Vagina (tissue), 2 donors: Measurements from ENCODE around the gene CMIP.

Source experiments
- POLR2A ChIP-seq, 2 donors: fragments of 450-650 bp; IDR thresholded peaks; one replicate each; pipeline ENCODE4 v1.6.1; 2017; ENCODE audit warnings: antibody characterized with exemption in 2 of 2, mild to moderate bottlenecking in 2 of 2, moderate library complexity in 2 of 2
- TF ChIP-seq, protein P1 (sequence below), 3 experiments: fragments of 450-650 bp in 2 of 3; fragments of 200-600 bp in 1 of 3; sonication (generic) in 1 of 3; IDR thresholded peaks; one replicate each; pipeline ENCODE4 v1.5.1; 2017 to 2019; ENCODE audit warnings: antibody characterized with exemption in 3 of 3, mild to moderate bottlenecking in 2 of 3, moderate library complexity in 2 of 3

DNA sequence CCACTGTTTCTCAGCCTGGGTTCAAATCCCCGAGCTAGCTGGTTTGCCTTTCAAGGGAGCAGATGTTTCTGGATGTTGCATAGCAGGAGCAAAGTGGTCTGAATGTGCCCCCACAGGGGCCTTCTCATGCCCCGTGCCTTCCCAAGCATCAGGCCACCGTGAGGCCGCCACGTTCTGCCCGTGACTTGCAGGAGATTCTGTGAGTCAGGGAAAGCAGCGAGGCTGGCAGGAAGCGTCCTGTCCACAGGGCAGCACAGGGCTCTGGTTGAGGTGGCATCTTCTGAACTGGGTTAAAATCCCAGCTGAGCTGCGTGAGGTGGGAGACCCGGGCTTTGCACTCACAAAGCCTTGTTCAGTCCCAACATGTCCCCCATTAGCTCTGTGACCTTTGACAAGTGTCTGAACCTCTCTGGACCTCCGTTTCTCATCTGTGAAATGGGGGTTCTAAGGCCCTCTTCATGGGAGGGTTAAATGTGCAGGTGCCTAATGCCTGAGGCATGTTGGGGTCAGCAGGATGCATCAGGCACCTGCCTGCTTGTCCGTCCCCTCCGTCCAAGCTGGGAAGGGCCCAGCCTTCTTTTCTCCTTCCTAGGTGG is 239.7 kb downstream of the CMIP start:
- TF ChIP-seq, protein P1, sequence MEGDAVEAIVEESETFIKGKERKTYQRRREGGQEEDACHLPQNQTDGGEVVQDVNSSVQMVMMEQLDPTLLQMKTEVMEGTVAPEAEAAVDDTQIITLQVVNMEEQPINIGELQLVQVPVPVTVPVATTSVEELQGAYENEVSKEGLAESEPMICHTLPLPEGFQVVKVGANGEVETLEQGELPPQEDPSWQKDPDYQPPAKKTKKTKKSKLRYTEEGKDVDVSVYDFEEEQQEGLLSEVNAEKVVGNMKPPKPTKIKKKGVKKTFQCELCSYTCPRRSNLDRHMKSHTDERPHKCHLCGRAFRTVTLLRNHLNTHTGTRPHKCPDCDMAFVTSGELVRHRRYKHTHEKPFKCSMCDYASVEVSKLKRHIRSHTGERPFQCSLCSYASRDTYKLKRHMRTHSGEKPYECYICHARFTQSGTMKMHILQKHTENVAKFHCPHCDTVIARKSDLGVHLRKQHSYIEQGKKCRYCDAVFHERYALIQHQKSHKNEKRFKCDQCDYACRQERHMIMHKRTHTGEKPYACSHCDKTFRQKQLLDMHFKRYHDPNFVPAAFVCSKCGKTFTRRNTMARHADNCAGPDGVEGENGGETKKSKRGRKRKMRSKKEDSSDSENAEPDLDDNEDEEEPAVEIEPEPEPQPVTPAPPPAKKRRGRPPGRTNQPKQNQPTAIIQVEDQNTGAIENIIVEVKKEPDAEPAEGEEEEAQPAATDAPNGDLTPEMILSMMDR (IDR thresholded peaks at IDR 0.05): no peak
- TF ChIP-seq POLR2A (IDR thresholded peaks at IDR 0.05): no peak
